GM18498 (cell line): ENCODE measurements around the gene LRRC49.
"Not testable (repeated sequence)": the region's sequence is repeated elsewhere in the genome, so short reads cannot be mapped to it uniquely, and the experiment has no call there.

Experiments used
- ATAC-seq: cut with Tn5 transposase; IDR thresholded peaks from one replicate; pipeline ENCODE4 v1.9.1; 2021; ENCODE audit warnings: mild to moderate bottlenecking, moderate library complexity; ENCODE audit not compliant: unreplicated experiment

The LRRC49 gene

DNA sequence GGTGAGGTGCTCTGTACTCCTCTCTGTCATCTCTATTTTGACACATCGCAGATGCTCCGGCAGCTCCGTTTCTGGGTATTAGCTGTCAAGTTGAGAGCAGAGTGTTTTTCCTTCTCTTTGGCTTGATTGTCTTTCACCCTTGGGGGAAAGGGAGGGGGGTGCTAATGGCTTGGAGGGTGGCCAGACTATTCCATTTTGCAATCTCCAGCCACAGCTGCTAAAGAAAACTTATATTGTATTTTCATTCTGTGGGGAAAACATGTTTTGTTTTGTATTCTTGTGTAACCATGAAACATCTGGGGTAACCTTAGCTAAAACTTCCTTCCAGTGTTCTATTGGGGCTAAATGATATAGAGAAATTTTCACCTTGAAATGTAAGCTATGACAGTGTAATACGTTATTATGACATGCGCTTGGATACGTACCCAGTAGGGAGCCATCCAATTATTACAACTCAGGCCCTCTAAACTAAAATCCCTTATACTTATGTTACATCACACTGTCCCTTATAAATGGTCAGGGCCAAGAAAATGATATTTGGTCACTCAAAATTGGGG lies 24.6 kb upstream of the LRRC49 start:
- no peak for ATAC-seq

DNA sequence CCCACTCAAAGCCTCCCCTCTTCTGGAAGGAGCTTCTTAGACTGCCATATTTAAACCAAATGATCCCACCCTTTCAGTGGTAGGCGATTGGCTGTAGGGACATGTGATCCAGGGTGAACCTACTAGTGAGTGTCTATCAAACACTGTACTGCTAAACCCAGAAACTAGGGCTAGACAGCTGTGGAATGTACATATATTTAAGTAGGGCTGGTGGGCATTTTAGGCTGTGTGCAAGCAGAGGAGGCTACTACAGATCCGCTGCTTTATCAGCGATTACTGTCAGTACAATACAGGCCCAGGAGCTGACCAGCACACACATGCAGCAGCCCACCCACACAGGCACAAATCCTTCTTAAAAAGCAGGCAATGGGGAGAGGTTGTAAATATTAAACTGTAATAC lies 23.3 kb upstream of the LRRC49 start:
- no peak for ATAC-seq

DNA sequence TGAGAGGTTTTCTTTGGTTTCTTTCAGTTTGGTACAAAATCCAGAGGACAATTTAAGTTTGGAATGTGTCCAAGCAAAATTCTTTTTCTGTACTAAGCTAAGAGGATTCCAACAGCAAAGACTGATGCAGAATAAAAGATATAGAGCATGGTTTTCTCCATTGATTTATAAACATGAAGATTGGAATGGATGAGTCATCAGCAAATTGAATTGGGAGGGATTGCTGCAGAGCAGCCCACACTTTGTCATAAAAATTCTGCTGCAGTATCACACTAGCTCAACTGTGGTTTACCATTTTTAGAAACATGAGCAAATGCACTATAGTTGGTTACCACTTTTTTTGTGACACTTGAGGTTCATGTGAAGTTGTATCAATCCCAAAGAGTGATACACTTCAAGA lies 22.6 kb upstream of the LRRC49 start:
- no peak for ATAC-seq

DNA sequence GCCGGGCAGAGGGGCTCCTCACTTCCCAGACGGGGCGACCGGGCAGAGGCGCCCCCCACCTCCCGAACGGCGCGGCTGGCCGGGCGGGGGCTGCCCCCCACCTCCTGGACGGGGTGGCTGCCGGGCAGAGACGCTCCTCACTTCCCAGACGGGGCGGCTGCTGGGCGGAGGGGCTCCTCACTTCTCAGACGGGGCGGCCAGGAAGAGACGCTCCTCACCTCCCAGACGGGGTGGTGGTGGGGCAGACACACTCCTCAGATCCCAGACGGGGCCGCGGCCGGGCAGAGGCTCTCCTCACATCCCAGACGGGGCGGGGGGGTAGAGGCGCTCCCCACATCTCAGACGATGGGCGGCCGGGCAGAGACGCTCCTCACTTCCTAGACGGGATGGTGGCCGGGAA lies 21.1 kb upstream of the LRRC49 start:
- ATAC-seq = not testable (repeated sequence)

DNA sequence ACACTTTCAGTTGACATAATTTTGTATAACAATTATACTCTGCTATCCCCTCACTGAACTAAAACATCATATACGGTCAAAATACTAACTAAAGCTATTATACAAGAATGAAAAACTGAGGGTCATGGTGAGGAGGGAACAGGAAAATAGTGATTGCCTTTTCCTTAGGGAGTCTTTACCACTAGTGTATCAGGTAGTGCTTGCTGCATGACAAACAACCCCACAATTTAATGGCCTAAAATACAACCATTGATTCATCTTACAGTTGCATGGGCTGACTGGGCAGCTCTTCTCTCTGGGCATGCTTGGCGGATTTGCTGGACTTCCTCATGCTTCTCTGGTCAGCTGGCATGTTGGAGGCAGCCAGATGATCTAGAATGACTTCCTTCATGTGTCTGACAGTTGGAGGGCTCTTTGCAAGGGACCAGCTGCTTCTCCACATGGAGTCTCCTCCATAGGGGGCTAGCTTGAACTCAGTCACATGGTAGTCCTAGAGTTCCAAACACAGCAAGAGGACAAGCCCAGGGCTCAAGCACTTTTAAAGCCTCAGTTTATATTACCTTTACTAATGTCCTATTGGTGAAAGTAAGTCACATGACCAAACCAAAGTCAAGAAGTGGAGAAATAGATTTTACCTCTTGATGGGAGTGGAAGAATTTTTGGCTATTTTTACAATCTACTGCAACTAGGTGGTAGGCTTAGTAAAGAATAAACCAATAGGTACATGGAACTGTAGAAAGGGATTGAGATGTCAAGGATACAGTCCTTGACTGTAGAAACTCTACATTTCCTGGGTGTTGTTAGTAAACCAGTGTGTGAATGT lies 19.2 kb upstream of the LRRC49 start:
- no peak for ATAC-seq

DNA sequence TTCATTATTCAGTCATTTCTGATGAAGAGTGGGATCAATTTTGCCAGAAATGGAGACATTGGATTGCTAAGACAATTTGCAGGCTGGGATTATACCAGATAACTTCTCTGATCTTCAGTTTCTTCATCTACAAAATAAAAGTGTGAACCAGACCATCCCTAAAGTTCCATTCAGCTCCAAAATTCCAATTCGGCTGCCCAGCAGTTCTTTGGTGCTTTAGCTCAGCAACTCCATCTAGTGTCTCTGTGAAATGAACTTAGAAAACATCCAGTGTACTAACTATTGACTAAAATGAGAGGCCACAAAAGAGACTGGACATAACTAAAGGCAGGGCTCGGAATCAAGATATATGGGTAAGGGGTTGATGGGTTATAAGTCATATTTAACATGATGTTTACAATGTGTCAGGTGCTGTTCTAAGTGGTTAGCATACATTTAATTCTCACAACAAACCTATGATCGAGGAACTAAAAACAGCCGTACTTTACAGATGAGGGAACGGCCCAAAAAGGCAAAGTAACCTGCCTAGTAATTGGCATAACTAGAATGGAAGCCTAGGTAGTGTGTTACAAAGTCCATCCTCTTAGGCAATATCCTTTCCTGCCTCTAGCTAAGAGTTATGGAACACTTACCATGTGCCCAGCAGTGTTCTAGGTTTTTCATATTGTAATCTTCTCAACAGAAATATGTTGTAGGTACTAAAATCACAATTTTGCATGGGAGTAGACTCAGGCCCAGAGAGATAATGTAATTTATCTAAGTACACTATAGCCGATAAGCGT lies 17.4 kb upstream of the LRRC49 start:
- no peak for ATAC-seq

DNA sequence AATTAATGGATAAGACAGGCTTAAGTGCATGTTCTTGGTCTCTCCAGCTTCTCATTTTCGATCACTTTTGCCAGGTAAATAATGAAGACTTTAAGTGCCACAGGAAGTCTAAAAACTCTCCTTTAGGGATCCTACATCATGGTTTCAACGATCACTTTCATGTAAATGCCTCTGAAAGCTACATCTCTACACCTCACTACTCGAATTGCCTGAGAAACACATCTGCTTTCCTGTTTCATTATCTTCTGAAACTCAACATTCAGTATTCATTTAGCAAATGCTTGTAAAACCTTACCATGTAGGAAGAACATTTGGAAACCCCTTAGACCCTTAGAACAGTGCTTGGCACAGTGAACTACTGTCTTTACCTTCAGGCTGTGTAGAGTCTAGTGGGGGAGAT lies 16.6 kb upstream of the LRRC49 start:
- no peak for ATAC-seq

DNA sequence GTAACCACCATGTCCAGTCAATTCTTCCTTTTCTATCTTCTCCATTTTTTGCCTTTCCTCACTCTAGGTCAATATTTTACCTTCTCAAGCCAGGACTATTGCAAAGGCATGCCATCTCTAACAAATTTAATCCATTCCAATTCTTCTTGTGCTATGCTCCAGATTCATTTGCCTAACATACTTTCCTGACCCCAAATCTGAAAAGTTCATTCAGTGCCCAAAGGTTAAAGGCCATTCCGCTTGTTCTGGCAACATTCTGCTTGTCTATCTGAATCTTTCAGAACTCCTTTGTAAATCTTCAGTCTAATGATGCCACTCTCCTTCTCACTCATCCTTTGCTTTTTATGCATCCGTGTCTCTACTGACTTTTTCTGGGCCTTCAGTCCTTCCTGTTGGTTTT lies 15.9 kb upstream of the LRRC49 start:
- ATAC-seq = no peak

DNA sequence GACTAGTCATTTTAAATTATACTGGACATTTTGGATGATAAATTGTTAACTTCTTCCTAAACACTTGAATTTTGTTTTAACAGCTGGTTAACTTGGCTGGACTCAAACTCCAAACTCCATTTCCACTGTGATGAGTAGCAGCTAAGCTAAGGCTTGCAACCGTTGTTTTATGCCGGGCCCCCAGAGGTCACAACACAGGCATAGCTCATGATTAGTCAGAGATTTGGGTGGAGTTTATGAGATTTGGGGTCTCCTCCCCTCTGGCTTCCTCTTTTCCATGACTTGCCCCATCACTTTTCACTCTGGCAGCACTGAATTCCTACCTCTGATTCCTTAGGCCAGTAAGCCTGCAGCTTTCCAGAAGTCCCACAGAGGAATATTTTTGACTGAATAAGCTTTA lies 13.2 kb upstream of the LRRC49 start:
- no peak for ATAC-seq

DNA sequence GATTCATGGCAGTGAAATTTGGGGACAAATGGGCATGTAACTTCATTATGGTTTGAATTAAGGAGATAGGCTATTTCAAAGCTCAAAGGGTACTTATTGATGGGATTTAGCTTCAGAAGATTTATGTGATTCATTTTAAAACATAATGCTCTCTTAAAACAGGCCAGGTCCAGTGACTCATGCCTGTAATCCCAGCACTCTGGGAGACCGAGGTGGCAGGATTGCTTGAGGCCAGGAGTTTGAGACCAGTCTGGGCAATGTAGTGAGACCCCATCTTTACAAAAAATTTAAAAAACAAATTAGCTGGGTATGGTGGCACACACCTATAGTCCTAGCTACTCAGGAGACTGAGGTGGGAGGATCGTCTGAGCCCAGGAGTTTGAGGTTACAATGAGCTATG lies 11.8 kb upstream of the LRRC49 start:
- no peak for ATAC-seq

DNA sequence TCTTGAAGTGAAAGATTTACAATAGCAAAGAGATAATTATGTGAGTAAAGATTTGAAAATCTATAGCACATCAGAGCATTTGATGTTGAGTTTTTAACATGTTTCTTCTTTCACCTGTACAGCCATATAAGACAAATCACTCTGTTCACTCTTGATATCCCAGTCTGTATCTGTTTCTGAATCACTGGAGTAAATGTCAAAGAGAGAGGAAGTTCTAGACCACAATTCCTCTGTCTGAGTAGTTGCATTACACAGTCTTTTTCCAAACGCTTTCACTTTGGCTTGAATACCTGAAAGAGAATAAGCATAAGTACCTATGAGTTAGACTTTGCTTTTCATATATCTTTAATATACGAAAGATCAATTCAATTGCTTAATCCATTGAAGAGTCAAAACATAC lies 10.3 kb upstream of the LRRC49 start:
- ATAC-seq = no peak

DNA sequence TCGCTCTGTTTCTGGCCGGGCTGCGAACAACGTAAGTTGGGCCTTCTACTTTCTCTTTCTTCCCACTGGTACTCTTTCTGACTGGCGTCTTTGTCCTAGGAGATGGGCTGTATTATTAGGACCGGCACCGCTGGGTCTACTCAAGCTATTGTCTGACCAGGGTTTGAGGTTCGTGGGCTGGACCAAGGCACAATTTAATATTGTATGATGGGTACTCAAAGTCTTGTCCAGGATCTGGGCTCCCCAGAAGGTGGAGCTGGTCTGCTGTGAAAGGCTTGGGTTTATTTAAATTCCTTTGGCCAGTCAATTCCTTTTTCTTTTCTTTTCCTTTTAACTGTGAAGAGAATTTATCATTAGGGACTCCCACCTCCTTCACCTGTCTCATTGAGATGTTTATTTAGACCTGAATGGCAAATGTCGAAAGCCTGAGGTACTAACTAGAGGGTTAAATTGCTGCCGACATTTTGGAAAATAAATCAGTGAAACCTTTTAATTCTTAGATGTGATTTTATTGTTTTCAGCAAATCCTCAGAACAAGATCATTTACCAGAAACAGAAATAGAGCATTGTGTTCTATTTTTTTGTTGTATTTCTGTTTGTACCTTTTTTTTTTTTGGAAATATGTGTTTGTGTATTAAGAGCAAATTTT lies 410 bp downstream of the LRRC49 start:
- ATAC-seq = peak; percentile 23

DNA sequence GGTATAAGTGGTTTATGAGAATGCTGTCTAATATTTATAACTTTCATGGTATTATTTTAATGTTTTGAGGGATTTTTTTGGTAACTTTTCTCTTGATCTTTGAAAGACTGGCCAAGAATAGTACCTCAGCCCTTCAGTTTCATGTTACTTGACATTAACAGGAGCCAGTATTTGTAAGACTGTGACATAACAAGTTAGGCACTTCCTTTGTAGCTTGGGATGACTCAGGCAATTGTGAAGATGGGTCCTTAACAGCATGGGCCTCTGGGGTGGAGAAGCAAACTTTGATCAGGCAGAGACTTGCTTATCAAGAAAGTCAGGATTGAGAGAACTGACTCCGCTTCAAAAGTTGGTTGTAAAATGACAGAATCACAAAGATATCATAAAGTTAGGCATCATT lies 9.5 kb downstream of the LRRC49 start:
- ATAC-seq = no peak

DNA sequence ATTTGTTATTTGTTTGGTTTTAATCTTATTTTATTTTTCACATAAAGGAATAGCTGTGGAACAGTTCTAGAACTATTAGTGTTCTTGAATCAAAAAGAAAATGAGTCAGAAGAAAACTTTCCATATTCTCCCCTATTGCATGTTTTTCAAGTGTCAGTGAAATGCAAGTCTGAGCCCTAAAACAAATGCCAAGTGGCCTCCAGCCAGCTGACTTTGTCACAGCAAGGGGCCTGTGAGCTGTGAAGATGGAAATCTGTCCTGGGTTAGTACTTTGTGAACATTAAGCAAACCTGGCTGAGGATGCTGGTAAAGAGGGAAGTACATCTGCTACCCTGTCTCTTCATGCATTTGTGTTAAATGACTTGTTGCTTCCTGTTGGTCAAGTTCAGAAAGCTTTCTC lies 14.2 kb downstream of the LRRC49 start:
- no peak for ATAC-seq

DNA sequence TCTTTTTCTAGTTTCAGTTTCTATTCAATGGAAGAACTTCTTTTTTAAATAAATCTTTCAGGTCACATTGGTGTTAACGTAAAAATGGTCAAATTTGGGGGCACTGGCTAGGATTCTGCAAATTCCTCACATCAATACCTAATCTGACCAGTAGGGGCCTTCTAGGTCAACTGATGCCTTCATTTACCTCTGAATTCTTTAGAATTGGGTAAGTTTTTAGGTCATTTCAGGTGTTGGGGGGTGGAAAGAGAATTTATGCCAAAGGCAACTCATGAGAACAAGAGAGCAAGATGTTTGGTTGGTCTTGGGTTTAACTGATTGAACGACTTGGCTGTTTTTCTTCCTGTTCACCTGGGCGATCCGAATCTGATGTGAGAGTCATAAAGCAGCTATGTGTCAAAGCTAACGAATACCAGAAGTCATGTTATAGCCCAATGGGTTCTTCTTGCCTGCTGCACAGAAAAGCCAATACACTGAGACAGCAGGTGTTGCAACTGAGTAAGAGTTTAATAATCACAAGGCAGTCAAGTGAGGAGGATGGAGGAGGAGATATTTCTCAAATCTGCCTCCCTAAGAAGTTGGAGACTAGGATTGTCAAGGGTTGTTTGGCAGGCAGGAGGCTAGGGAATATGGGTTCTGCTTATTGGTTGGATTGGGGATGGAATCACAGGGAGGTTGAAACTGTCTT lies 15.3 kb downstream of the LRRC49 start:
- ATAC-seq = no peak

DNA sequence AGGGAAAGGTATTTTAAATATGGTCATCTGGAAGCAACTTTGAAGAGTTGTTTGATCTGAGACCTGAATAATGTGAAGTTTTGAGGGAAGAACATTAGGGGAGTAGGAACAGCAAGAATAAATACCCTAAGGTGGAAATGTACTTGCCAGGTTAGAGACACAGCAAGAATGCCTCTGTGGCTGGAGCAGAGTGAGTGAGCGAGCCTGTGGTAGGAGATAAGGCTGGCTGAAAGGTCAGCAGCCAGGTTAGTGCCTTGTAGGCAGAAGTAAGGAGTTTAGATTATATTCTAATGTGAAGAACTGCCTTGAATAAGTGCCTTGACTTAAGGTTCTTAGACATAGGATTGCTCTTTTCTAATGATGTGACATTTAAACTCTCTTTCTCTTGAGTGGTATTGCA lies 18.3 kb downstream of the LRRC49 start:
- ATAC-seq = no peak

DNA sequence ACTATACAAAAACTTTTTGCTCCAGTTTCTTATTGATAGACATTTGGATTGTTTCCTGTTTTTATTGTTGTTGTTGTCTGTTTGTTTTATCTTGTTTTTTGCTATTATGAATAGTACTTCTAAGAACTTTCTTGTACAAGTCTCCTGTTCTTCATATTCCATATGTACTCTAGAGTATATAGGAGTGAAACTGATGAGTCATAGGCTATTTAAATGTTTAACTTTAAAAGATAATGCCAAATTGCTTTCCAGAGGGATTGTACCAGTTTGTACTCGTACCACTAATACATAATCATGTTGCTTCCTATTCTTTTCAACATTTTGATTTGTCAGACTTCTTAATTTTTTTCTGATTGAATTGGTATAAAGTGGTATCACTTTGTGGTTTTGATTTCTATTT lies 19.6 kb downstream of the LRRC49 start:
- no peak for ATAC-seq

DNA sequence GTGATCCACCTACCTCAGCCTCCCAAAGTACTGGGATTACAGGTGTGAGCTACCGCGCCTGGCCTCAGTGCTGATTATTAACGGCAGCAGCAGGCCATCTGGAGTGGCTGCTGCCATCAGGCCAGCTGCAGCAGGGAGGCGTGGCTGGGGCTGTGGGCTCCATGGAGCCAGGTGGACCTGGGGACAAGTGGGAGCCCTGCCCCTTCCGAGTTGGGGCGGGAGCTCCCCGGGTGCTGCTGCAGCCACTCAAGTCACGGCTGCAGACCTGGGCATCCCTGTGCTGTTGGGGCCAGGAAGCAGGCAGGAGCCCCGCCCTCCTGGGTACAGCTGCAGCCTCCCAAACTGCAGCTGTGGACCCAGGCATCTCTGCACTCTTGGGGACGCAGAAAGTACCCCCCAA lies 23.9 kb downstream of the LRRC49 start:
- ATAC-seq = no peak

DNA sequence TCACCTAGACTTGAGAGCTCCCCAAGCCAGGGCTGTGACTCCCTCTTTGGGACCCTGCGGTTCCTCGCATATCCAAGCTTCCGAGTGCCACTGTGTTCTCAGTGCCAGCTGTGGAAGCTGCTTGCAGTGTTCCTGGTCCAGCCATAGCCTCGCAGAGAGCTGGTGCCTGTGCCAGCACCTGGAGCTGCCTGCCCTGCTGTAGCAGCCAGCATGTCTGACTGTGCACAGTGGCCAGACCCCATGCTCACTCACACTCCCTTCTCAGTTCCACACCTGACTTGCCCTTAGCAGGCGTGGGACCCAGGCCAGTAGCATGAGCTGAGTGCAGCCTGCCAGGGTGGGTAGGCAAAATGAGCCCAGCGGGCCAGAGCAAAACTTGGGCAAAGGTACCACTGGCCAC lies 25.3 kb downstream of the LRRC49 start:
- ATAC-seq = no peak

DNA sequence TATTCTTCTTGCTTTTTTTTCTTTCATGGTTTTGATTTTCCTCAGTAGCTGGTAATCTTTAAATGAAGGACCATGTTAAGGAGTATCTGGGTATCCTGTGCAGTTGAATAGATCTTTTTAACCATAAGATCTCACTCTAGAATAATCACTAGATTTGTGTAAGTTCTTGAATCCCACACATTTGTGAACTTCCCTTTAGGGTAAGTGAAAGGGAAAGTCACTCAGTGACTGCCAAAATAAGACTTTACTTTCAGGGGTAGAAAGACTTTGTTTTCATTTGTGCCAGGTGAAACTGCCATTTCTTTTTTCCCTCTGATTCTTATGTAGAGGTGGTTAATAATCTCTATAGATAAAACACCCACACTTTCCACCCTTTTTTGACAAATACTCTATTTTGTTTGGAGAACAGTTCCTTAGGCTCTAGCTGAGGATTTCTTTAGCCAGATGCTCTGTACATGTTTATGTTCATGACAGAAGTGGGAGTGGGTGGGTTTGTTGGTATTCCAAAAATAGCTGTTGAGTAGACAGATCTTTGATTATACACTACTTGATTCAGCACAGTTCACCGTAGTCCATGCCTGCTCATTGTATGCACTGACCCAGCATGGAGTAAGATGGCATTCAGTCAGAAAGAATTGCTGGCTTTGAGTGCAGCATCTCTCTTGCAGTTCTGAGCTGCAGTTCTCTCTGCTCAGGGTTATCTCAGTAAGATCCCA lies 28.5 kb downstream of the LRRC49 start:
- no peak for ATAC-seq
